Fibroblast of lung (primary cell): ENCODE measurements around the gene TMEM9. TPM values are rescaled to one million over a fixed set of nuclear protein-coding genes. Genes with fewer than 3 reads are reported as not detected.

Experiments used
- DNase-seq, 2 donors: peaks; one replicate each; pipeline versions ENCODE4 v3.0.0 to v3.0.0-alpha.2; 2010; ENCODE audit warnings: low read depth in 2 of 2
- H2AFZ ChIP-seq: 2 replicates; pipeline ENCODE4 v1.5.1; 2012; ENCODE audit warnings: low read length, control low read depth, inconsistent platforms
- H3K27ac ChIP-seq: 2 replicates; pipeline ENCODE4 v1.5.1; 2011; ENCODE audit warnings: low read length, control low read depth; ENCODE audit not compliant: insufficient read depth
- H3K27me3 ChIP-seq: 2 replicates; pipeline ENCODE4 v1.5.1; 2011; ENCODE audit warnings: mild to moderate bottlenecking, low read length; ENCODE audit not compliant: control insufficient read depth, insufficient read depth
- H3K36me3 ChIP-seq: 2 replicates; pipeline ENCODE4 v1.5.1; 2011; ENCODE audit warnings: low read length; ENCODE audit not compliant: control insufficient read depth, insufficient read depth
- H3K4me1 ChIP-seq: 2 replicates; pipeline ENCODE4 v1.5.1; 2011; ENCODE audit warnings: low read length; ENCODE audit not compliant: control insufficient read depth, insufficient read depth; ENCODE audit errors: extremely low read depth
- H3K4me2 ChIP-seq: 2 replicates; pipeline ENCODE4 v1.5.1; 2011; ENCODE audit warnings: low read length, control low read depth; ENCODE audit not compliant: insufficient read depth; ENCODE audit errors: extremely low read depth
- H3K4me3 ChIP-seq, 4 experiments: fragments of 200-600 bp in 1 of 4; sonication (generic) in 1 of 4; replicated peaks in 1 of 4; 2 replicates each; pipeline ENCODE4 v1.5.1; 2011 to 2016; ENCODE audit warnings: low read length in 4 of 4, low read depth in 3 of 4, mild to moderate bottlenecking in 3 of 4, control low read depth in 2 of 4, inconsistent platforms in 1 of 4, mixed read lengths in 1 of 4; ENCODE audit not compliant: insufficient read depth in 1 of 4; ENCODE audit errors: control extremely low read depth in 1 of 4
- H3K79me2 ChIP-seq: 2 replicates; pipeline ENCODE4 v1.5.1; 2012; ENCODE audit warnings: mild to moderate bottlenecking, low read length, inconsistent platforms; ENCODE audit not compliant: control insufficient read depth, insufficient read depth
- H3K9ac ChIP-seq: 2 replicates; pipeline ENCODE4 v1.5.1; 2011; ENCODE audit warnings: mild to moderate bottlenecking, low read length, control low read depth; ENCODE audit not compliant: insufficient read depth
- H3K9me3 ChIP-seq: 2 replicates; pipeline ENCODE4 v1.5.1; 2012; ENCODE audit warnings: low read depth, low read length; ENCODE audit not compliant: control insufficient read depth, insufficient read depth
- H4K20me1 ChIP-seq: 2 replicates; pipeline ENCODE4 v1.5.1; 2011; ENCODE audit warnings: low read length; ENCODE audit not compliant: control insufficient read depth, insufficient read depth; ENCODE audit errors: extremely low read depth
- CTCF ChIP-seq, 2 donors: IDR thresholded peaks in 1 of 2; conservative IDR thresholded peaks in 1 of 2; 1 replicate in 1 of 2; 2 replicates in 1 of 2; pipeline ENCODE4 v1.5.1; 2011 to 2012; ENCODE audit warnings: low read length in 2 of 2, control low read depth in 1 of 2, inconsistent platforms in 1 of 2, low read depth in 1 of 2, mild to moderate bottlenecking in 1 of 2
- EZH2 ChIP-seq: IDR thresholded peaks from 2 replicates; pipeline ENCODE4 v1.5.1; 2012; ENCODE audit warnings: low read length, control low read depth, mild to moderate bottlenecking; ENCODE audit errors: missing control alignments
- polyA plus RNA-seq, 2 donors: library from polyadenylated mRNA; depleted of rRNA in 1 of 2; stranded (reverse) in 1 of 2; unstranded in 1 of 2; fragments of >200 nt; gene quantifications; 2 replicates each; pipeline ENCODE4 v1.2.1, GENCODE V29; 2011 to 2012; ENCODE audit warnings: missing spikeins in 1 of 2
- total RNA-seq: library from RNA; depleted of rRNA; stranded (reverse); fragments of >200 nt; gene quantifications from 2 replicates; pipeline ENCODE4 v1.2.1, GENCODE V29; 2014

TMEM9 gene
- total and polyA plus RNA-seq, 2 donors (not counting 1 experiment from before 2014, with no cell fraction given) = 58.2 to 91.0 TPM

DNA sequence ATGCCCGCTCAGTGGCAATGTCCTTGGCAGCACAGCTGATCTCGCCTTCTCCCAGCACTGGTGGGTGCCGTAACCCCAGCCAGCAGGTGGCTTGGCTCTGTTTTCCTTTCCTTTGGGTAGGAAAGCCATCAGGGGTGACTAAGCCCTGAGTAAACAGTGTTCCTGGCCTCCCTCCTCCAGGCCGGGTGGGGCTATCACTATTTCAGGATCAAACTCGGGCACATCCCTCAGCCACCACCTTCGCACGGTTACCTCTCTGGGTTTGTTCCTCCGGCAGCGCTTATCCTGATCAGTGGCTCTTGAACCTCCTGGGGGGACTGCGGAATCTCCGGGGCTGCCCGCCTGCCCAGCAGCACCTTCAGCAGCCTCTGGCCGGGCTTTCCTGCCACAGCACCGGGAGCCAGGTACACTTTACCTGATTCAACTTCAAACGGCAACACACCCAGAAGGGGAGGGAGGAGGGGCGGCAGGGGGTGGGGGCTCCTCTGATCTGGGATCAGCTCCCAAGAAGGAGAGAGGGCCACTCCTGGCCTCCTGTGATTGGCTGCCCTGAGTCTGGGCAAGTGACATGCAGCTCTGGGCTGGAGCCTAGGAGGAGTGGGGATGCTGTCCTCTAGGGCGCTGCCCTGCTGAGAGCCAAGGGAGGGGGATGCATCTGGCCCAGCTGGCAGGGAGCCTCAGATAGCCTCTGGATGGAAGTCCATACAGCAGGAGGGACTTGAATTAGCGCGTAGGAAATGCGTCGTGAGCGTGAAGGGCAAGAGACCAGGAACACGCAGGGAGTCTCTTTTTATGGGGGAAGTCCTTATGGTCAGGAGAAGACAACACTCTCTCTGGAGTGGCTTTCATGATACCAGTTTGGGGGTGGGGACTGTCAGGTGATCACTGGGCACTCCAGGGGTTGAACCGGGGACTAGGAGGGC, 27.2 kb downstream of the TMEM9 start, which contains the start of gene ASCL5:
ASCL5 (minus strand) TSS at position 353 of the 923 bp plus-strand sequence. CDS start 11,812 bp downstream, outside the sequence.
- TF ChIP-seq EZH2 = no peak
- TF ChIP-seq CTCF (conservative IDR thresholded peaks at IDR 0.05 in 1 of 2, IDR thresholded peaks at IDR 0.05 in 1 of 2; ENCODE audit: low read depth in 1 of 2, low read length in 2 of 2) = peak in 1 of 2 donors; percentile 5
- H3K36me3 ChIP-seq = no peaks in the 10 kb centered on the region
- no peaks in the 10 kb centered on the region for H4K20me1 ChIP-seq
- peaks cover 27% of the 10 kb centered on the region for H3K27me3 ChIP-seq
- H3K27ac ChIP-seq = no peak within 1 kb of the TSS
- peak; percentile 34 to 52 for DNase-seq
- no peaks in the 10 kb centered on the region for H3K9me3 ChIP-seq
- H3K9ac ChIP-seq = no peak within 1 kb of the TSS
- no peaks in the 10 kb centered on the region for H3K4me1 ChIP-seq
- no peak within 1 kb of the TSS for H3K4me2 ChIP-seq
- no peaks in the 10 kb centered on the region for H3K79me2 ChIP-seq
- H2AFZ ChIP-seq = no peak within 1 kb of the TSS
- no peak within 1 kb of the TSS for H3K4me3 ChIP-seq

GRCh38 chr1:201126463-201126831, 27.8 kb downstream of the TMEM9 start:
- no peak for TF ChIP-seq EZH2
- no peak for TF ChIP-seq CTCF (conservative IDR thresholded peaks at IDR 0.05 in 1 of 2, IDR thresholded peaks at IDR 0.05 in 1 of 2; ENCODE audit: low read depth in 1 of 2, low read length in 2 of 2)
- Histone ChIP-seq H3K27ac (no peak overlapping the region), H3K9me3 (no peaks in the 10 kb centered on the region), H4K20me1 (no peaks in the 10 kb centered on the region), H3K27me3 (peaks cover 27% of the 10 kb centered on the region), H3K36me3 (no peaks in the 10 kb centered on the region), H3K4me1 (no peaks in the 10 kb centered on the region), H3K79me2 (no peaks in the 10 kb centered on the region), H3K4me3 (no peak overlapping the region), H3K4me2 (no peak overlapping the region), H2AFZ (no peak overlapping the region), H3K9ac (no peak overlapping the region)
- DNase-seq = no peak

DNA sequence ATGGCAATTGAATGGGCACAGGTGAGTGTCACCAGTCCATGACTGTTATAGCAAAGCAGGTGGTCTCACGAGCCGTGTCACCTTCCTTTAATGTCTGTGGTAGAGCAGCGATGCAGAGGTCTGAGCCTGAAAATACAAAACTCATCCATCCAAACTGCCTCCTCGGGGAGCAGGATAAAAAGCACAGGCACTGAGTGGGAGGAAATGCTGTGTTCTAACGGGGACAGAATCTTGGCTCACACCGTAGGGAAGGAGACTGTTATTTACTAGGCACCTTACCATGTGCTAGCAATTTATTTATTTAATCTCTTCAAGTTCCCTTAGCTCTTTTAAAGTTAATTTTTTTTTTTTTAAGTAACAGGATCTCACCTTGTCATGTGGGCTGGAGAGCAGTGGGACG, 28.5 kb downstream of the TMEM9 start:
- H3K9ac ChIP-seq = no peak overlapping the region
- no peak for DNase-seq
- H3K4me1 ChIP-seq = no peaks in the 10 kb centered on the region
- no peak overlapping the region for H3K27ac ChIP-seq
- TF ChIP-seq EZH2 (no peak), CTCF (conservative IDR thresholded peaks at IDR 0.05 in 1 of 2, IDR thresholded peaks at IDR 0.05 in 1 of 2; ENCODE audit: low read depth in 1 of 2, low read length in 2 of 2) (no peak)
- no peak overlapping the region for H3K4me3 ChIP-seq
- H3K4me2 ChIP-seq = no peak overlapping the region
- H4K20me1 ChIP-seq = no peaks in the 10 kb centered on the region
- no peak overlapping the region for H2AFZ ChIP-seq
- peaks cover 30% of the 10 kb centered on the region for H3K27me3 ChIP-seq
- no peaks in the 10 kb centered on the region for H3K79me2 ChIP-seq
- no peaks in the 10 kb centered on the region for H3K36me3 ChIP-seq
- H3K9me3 ChIP-seq = no peaks in the 10 kb centered on the region
